Stimulated activated naive CD4-positive, alpha-beta T cell treated with Interleukin-2 at 50 U/mL for 16 hours (primary cell): ENCODE results near the gene CFDP1.

Experiments used
- DNase-seq: peaks from one replicate; lab custom pipeline; 2025; lab: John Stamatoyannopoulos, UW

CFDP1 gene

GRCh38 chr16:75432828-75433731 lies at the start of gene CFDP1:
CFDP1 (minus strand) TSS chr16:75433503; CDS start chr16:75433352, 151 bp downstream.
- DNase-seq: peak; percentile 95

DNA sequence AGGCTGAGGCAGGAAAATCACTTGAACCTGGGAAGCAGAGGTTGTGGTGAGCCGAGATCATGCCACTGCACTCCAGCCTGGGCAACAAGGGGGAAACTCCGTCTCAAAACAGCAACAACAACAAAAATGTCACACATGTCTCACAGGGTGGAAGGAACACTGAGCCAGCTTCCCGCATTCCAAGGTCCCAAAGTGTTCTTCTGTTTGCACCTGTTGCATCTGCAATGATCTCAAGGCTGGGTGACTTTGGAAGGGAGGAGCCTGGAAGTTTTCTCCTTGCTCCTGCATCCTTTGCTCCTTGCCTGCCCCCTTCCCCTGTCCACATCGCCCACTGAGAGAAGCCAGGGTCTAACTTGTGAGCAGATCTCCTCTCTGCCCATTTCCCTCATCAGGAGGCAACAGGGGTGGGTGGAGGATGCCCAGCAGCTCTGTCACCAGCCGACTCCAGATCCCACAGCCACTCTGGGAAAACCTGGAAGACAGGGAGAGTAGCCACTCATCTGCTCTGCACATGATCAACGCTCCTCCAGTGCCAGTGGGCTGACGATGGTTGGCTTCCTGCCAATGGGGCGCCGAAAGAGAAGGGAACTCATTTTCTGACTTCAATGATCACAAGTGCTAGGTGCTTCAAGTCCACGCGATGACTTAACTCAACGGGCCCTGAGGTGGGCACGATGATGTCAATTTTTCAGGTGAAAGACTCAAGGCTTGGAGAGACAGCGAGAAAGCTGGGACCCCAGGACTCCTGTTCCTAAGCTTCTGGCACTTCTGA lies 49.3 kb upstream of the CFDP1 start:
- DNase-seq: no peak

GRCh38 chr16:75481475-75481874 lies 48.2 kb upstream of the CFDP1 start:
- no peak for DNase-seq

GRCh38 chr16:75479421-75479990 lies 46.2 kb upstream of the CFDP1 start:
- no peak for DNase-seq

- no peak for DNase-seq
These were observed 45.4 kb upstream of the CFDP1 start for GRCh38 chr16:75478480-75479345.

DNA sequence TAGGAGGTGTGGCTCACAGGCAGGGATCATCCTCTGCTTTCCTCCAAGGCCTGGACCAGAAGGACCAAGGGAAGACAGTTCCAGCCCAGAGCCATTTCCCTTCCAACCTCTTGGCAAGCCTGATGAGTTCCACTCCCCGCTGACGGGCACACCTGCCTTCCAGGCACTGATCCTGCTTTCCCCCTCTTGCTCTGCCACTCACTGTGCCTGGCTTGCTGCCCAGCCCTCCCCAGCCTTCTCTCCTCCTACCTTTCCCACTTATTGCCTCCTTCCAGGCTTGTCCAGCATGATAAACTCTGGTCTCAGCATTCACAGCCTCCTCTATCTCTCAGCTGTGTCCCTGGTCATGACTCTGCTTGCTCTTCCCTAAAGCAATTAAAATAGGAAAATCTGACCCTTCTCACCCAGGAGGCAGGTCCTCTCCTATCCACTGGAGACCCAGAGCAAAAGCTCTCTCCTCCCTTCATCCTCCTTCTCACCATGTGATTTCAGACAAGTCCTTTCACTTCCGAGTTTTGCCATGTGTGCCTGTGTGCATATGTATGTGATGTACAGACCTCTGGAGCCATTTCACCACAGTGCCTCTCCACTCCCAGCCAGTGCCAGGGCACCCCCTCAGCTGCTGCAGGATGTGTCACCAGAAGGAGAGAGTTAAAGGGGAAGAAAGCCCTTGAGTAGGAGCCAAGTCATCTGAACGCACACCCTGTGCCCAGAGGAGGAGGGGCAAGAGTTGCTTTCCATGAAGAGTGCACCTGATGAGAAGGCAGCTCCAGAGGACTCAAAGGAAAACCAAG lies 44.6 kb upstream of the CFDP1 start:
- DNase-seq: no peak

GRCh38 chr16:75476817-75477216 lies 43.5 kb upstream of the CFDP1 start:
- DNase-seq: no peak

DNA sequence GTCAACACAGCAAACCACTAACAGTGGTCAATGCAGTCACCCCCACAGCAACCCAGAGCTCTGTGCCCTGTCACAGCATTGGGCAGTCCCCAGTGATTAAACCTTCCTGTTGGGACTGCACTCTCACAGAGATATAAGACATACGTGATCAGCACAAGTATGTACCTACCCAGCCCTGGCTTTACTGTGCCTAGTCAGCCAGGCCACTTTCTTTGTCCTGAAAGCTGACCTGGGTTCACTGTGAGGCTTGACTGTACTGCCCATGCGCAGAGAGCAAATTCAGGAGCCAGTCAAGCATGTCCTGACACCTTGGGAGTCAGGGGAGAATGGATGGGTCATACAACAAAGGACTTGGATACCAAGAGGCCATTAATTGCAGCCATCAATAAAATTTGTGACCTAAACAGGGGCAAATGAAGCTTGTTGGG lies 42.1 kb upstream of the CFDP1 start:
- no peak for DNase-seq

DNA sequence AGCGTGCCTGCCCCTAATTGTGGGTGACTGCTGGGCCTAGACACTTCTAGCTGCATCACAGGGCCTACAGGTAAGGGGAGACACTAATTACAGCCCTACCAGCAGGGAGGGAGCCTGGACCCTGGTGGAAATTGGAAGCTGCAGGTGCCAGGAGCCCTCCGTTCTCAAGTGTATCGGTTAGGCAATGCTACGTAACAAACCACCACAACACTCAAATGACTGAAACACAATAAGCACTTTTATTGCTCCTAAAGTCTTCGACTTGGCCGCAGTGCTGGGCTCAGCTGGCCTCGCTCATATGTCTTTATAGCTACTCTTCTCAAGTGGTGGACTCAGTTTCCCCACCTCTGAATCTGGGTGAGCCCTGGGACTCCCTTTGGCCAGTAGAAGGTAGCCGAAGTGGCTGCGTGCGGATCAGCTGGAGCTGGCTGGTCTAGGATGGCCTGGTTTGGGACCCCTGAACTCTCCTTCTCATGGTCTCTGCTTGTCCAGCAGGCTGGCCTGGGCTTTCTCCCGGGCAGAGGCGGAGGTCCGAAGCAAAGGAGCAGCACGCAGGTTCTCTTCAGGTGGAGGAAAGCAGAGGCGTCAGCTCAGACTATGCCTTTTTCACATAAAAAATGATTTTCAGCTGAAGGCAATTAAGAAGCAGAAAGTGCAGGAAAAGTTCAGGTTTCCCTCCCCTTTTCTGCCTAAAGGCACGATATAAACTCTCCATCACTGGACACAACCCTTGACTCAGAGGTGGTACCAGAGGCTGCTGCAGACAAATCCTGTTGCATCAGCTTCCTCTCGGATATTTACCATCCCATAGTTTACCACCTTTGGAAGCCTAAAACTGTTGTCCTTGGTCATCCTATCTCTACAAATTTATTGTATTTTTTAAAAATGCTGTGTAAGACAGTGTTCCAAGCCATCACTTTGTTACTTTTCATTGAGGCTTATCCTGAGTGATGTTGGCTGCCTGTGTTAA lies 39.9 kb upstream of the CFDP1 start:
- DNase-seq: no peak

GRCh38 chr16:75471723-75472633 lies 38.7 kb upstream of the CFDP1 start:
- peak; percentile 12 for DNase-seq

DNA sequence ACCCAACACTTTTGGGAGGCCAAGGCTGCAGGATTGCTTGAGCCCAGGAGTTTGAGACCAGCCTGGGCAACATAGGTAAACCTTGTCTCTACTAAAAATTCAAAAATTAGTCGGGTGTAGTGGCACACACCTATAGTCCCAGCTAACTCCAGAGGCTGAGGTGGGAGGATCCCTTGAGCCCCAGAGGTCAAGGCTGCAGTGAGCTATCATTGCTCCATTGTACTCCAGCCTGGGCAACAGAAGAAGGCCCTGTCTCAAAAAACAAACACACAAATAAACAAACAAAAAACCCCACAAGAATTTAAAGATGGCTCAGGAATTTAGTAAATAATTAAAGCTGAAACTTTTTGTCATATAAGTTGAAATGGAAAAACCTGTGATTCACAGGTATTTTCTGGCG lies 33.5 kb upstream of the CFDP1 start:
- no peak for DNase-seq

DNA sequence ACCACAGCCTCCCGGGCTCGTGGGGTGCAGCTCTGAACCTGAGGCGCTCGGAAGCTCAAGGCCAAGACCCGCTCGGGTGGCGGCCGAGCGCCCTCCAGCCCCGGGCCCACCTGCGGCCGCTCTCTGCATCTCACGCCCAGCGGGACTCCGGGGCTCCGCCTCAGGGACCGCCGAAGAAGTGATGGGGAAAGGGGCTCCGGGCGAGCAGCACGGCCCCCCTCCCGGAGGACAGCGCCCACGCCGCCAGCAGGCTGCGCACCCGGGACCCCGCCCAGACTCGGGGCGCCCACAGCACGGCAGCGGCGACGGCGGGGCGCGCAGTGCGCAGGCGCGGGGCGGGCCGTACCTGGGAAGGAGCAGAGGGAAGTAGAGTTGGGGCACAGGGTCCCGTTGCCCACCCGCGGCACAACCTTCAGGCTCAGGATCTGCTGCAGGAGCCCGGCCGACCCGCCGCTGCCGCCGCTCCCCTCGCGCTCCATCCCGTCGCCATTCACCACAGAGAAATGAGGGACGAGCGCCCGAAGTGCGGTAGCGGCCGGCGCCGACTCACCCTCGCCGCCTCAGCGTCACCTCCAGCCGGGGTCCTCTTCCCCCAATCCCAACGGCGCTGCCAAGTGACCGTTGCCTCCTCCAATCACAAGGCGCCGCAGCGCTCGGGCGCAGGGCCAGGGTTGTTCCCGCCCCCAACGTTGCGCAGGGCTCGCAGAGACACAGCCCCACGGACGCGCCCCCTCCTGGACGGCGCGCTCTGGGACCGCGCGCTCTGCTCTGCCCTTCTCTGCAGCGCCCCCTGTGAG lies 31.0 kb upstream of the CFDP1 start, which contains the start of gene TMEM170A:
Gene TMEM170A, minus strand, starts transcription at position 568 of the 797 bp plus-strand sequence. Its CDS starts 89 bp downstream, at position 479.
- peak; percentile 98 for DNase-seq

DNA sequence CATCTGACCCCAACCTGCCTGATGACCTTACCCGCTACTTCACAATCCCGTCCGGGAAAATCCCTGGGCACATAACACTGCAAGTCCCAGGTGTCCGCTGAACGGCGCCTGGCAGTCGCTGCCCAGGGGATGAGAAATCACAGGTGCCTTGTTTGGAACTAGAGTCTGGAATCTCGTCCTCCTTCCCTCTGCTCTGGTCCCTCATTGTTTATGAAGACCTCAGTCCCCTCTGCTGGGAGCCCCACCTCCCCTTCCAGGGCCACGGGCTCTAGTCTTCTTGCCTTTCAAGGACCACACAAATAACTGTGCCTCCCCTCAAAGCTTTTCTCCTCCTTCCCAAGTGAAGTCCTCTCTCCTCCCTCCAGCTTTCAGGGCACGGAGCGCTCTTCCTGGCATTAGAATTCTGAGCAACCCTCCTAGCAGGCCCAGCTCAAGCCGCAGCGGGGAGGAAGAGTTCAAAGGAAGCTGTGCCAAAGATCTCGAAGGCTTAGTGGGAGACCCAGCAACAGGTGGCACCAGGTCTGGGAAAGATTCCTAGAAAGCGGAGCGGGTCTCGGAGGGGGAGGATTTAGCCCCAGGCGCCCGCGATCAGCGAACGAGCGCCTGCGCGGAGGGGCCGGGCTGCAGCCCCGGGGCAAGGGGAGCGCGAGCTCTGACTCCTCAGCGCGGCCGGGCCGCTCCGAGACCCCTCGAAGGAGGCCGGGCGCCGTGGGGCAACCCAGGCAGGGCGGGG lies 30.3 kb upstream of the CFDP1 start:
- DNase-seq: peak; percentile 10

GRCh38 chr16:75462806-75463205 lies 29.5 kb upstream of the CFDP1 start:
- no peak for DNase-seq

DNA sequence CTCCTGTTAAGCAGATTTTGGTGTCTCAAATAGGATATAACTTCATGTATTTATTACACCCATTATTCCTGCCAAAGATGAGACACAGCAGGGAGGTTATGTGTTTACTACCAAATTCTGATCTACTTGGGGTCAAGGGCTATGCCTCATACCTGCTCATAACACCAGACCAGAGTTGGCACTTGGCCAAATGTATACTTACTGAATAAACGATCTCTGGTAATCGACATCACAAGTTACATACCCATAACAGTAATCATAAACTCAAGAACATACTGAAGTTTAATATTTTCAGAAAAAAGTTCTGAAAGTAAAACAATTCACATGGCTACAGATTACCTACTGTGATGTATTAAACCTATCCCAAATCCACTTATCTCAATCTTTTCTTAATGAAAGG lies 28.3 kb upstream of the CFDP1 start:
- no peak for DNase-seq

- DNase-seq: no peak
These were observed 27.1 kb upstream of the CFDP1 start for GRCh38 chr16:75460446-75460845.

GRCh38 chr16:75459691-75460090 lies 26.4 kb upstream of the CFDP1 start:
- DNase-seq: no peak
